Glutamatergic neuron (in vitro differentiated cells): ENCODE results near the gene FAM168B. TPM values are rescaled to one million over a fixed set of nuclear protein-coding genes. Genes with fewer than 3 reads are reported as not detected.

Experiments used
- DNase-seq: peaks from one replicate; pipeline ENCODE4 v3.0.0; 2022
- H3K27ac Mint-ChIP-seq: one replicate; pipeline ENCODE4 v1.8.0; 2020; ENCODE audit warnings: mild to moderate bottlenecking, mixed read lengths, inconsistent platforms; ENCODE audit not compliant: unreplicated experiment
- H3K27me3 Mint-ChIP-seq: one replicate; pipeline ENCODE4 v1.8.0; 2020; ENCODE audit warnings: mild to moderate bottlenecking, moderate library complexity, mixed read lengths, inconsistent platforms; ENCODE audit not compliant: unreplicated experiment
- H3K36me3 Mint-ChIP-seq: one replicate; pipeline ENCODE4 v1.8.0; 2020; ENCODE audit warnings: mild to moderate bottlenecking, mixed read lengths, inconsistent platforms; ENCODE audit not compliant: unreplicated experiment
- H3K4me1 Mint-ChIP-seq: one replicate; pipeline ENCODE4 v1.8.0; 2020; ENCODE audit warnings: mild to moderate bottlenecking, low read depth, mixed read lengths, inconsistent platforms; ENCODE audit not compliant: unreplicated experiment
- H3K4me3 Mint-ChIP-seq: one replicate; pipeline ENCODE4 v1.8.0; 2020; ENCODE audit warnings: mild to moderate bottlenecking, mixed read lengths, inconsistent platforms; ENCODE audit not compliant: unreplicated experiment
- H3K9me3 Mint-ChIP-seq: one replicate; pipeline ENCODE4 v1.8.0; 2020; ENCODE audit warnings: mild to moderate bottlenecking, moderate library complexity, mixed read lengths, inconsistent platforms; ENCODE audit not compliant: unreplicated experiment
- total RNA-seq: library from RNA; stranded (reverse); fragmentation: NEBNext Ultra II Directional; extraction: Animal tissue kit (Norgen Biotek cat#: 25700); gene quantifications from one replicate; pipeline ENCODE4 v1.2.1, GENCODE V29; 2021; ENCODE audit not compliant: unreplicated experiment
- TF ChIP-seq, protein P1 (sequence below): fragments of 200-600 bp; sonication (generic); IDR thresholded peaks from one replicate; pipeline ENCODE4 v1.5.0; 2021; ENCODE audit not compliant: partially characterized antibody, unreplicated experiment

Gene FAM168B
- total RNA-seq, 1 donor from 2014 or later = 118 TPM

DNA sequence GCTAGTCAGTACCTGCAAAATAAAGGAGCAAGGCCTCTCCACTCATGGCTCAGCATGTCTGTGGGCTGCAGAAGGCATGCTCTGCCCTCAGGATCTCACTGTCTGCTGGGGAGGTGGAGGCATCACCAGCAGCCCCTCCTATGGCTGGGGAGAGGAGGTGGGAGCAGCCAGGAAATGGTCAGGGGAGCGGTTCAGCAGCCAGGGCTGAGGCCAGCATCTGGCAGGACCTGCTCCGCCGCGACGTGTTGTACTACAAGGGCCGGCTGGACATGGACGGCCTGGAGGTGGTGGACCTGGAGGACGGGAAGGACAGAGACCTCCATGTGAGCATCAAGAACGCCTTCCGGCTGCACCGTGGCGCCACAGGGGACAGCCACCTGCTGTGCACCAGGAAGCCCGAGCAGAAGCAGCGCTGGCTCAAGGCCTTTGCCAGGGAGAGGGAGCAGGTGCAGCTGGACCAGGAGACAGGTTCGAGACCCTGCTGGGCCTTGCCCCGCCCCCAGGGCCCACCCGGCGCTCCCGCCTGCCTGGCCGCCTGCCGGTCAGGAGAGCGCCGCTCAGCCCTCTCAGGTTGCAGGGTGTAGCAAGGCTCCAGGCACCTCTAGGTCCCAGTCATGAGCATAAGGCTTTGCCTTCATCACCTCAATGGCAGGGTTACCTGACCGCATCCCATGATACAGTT lies 49.0 kb downstream of the FAM168B start:
- H3K36me3 Mint-ChIP-seq = peaks cover 3% of the 10 kb centered on the region
- H3K4me3 Mint-ChIP-seq = no peak overlapping the region
- no peak for DNase-seq
- TF ChIP-seq, protein P1, sequence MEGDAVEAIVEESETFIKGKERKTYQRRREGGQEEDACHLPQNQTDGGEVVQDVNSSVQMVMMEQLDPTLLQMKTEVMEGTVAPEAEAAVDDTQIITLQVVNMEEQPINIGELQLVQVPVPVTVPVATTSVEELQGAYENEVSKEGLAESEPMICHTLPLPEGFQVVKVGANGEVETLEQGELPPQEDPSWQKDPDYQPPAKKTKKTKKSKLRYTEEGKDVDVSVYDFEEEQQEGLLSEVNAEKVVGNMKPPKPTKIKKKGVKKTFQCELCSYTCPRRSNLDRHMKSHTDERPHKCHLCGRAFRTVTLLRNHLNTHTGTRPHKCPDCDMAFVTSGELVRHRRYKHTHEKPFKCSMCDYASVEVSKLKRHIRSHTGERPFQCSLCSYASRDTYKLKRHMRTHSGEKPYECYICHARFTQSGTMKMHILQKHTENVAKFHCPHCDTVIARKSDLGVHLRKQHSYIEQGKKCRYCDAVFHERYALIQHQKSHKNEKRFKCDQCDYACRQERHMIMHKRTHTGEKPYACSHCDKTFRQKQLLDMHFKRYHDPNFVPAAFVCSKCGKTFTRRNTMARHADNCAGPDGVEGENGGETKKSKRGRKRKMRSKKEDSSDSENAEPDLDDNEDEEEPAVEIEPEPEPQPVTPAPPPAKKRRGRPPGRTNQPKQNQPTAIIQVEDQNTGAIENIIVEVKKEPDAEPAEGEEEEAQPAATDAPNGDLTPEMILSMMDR = no peak
- peaks cover 7% of the 10 kb centered on the region for H3K9me3 Mint-ChIP-seq
- peaks cover 2% of the 10 kb centered on the region for H3K27me3 Mint-ChIP-seq
- no peak overlapping the region for H3K27ac Mint-ChIP-seq
- H3K4me1 Mint-ChIP-seq = peaks cover 15% of the 10 kb centered on the region

DNA sequence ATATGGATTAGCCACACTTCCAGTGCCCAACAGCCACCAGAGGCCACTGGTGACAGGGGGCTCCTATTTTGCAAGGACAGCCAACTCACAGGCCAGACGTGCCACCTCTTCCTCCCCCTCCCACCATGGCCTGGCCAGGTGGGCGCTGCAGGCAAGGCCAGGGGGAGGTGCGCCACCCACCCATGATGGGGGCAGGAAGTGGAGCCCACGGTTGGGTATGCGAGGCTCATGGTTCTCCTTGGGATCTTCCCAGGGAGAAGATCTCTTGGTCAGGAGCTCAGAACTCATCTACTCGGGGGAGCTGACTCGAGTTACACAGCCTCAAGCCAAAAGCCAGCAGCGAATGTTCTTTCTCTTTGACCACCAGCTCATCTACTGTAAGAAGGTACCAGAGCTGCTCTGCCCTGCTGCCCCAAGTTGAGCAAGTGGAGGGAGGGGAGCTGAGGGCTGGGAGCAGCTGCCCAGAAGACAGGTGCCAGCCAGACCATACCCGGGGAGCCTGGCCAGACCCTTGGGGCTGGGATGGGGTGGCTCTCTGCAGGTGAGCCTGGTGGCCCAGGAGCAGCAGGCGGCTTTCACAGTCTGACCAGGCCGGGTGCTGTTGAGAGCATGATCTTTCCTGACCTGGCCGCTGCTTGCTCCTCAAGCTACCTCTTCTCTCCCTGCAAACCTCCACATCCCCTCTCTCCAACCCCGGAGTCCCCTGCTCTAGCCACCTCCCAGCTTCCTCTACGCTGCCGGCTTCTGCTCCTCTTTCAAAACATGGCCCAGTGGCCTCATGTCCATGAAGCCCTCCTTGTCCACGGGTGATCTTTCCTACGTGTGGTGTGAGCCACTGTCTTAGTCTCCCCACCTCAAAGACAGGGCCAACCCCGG lies 49.8 kb downstream of the FAM168B start:
- H3K36me3 Mint-ChIP-seq = peaks cover 3% of the 10 kb centered on the region
- TF ChIP-seq, protein P1 = no peak
- peaks cover 15% of the 10 kb centered on the region for H3K4me1 Mint-ChIP-seq
- H3K27ac Mint-ChIP-seq = no peak overlapping the region
- DNase-seq = no peak
- peaks cover 7% of the 10 kb centered on the region for H3K9me3 Mint-ChIP-seq
- H3K27me3 Mint-ChIP-seq = peaks cover 2% of the 10 kb centered on the region
- H3K4me3 Mint-ChIP-seq = no peak overlapping the region

DNA sequence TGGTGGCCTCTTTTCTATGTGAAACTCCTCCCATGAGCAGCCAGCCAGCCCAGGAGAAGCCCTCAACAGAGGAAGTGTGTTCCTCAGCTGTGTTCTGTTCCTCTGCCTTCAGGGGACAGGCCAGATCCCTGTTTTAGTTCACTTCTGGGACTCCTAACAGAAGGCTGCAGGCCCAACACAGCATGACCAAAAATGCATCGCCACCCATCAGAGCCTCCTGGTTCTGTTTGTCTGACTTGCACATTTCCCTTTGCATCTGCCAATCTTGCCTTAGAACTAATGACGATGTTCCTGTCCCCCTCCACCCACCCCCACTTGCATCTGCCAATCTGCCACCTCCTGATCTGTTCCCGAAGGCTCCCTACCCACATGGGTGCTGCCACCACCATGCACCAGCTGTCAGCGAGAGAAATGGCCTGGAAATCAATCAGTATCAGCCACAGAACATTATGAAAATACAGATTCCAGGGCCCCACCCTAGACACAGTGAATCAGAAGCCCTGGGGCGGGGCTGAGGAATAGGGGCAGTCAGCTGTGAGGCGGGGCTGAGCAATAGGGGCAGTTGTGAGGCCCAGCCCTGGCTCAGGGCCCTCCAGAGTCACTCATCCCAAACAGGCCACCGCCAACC lies 51.0 kb downstream of the FAM168B start:
- TF ChIP-seq, protein P1 = no peak
- H3K36me3 Mint-ChIP-seq = peaks cover 3% of the 10 kb centered on the region
- H3K4me3 Mint-ChIP-seq = no peak overlapping the region
- peak overlapping the region; percentile 92 for H3K27ac Mint-ChIP-seq
- peaks cover 16% of the 10 kb centered on the region for H3K4me1 Mint-ChIP-seq
- no peak for DNase-seq
- peaks cover 1% of the 10 kb centered on the region for H3K27me3 Mint-ChIP-seq
- peaks cover 10% of the 10 kb centered on the region for H3K9me3 Mint-ChIP-seq

DNA sequence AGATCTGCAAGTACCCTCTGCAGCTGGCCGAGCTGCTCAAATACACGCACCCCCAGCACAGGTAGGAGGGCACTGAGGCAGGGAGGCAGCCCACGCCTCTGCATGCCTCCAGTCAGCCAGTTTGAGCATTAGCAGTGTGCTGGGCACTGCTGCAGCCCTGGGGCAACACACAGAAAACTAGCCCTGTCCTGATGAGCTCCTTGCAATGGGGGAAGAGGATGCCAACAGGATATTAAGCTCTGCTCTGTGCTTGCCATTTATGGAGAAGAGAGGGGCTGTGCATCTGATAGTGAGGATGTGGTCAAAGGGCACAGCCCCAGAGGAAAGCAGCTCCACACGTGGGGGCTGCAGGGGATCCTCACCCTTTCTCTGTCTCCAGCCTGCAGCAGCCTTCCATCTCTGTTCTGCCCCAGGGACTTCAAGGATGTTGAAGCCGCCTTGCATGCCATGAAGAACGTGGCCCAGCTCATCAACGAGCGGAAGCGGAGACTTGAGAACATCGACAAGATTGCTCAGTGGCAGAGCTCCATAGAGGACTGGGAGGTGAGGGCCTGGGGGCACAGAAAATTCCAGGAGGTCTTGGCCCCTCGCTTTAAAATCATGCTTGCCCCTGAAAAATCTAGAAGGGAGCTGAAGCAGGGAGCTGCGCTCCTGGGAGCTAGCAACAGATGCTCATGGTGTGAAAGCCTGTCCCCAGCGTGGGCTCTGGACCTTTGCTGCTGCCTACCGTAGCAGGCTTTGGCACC lies 51.7 kb downstream of the FAM168B start:
- peak overlapping the region; percentile 92 for H3K27ac Mint-ChIP-seq
- TF ChIP-seq, protein P1 = no peak
- peaks cover 10% of the 10 kb centered on the region for H3K9me3 Mint-ChIP-seq

More for the DNA sequence above, 51.7 kb downstream of the FAM168B start:
- Mint-ChIP-seq H3K36me3 (peaks cover under 1% of the 10 kb centered on the region), H3K27me3 (peaks cover 1% of the 10 kb centered on the region), H3K4me1 (peaks cover 16% of the 10 kb centered on the region), H3K4me3 (no peak overlapping the region)
- no peak for DNase-seq
